HG03469 (cell line): ENCODE results near the gene ARMCX1.
"Not testable (repeated sequence)": the region's sequence is repeated elsewhere in the genome, so short reads cannot be mapped to it uniquely, and the experiment has no call there.

Experiments used
- ATAC-seq: cut with Tn5 transposase; IDR thresholded peaks from one replicate; pipeline ENCODE4 v1.9.1; 2021; ENCODE audit warnings: mild to moderate bottlenecking, moderate library complexity, moderate number of reproducible peaks; ENCODE audit not compliant: unreplicated experiment

Gene ARMCX1

GRCh38 chrX:101550362-101550750, at the start of gene ARMCX1:
Gene ARMCX1, plus strand, starts transcription at chrX:101550547. Its CDS starts 2,384 bp downstream, at chrX:101552931.
- ATAC-seq, result no peak

DNA sequence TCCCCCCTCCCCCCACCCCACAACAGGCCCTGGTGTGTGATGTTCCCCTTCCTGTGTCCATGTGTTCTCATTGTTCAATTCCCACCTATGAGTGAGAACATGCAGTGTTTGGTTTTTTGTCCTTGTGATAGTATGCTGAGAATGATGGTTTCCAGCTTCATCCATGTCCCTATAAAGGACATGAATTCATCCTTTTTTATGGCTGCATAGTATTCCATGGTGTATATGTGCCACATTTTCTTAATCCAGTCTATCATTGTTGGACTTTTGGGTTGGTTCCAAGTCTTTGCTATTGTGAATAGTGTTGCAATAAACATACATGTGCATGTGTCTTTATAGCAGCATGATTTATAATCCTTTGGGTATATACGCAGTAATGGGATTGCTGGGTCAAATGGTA, 47.4 kb upstream of the ARMCX1 start:
- not testable (repeated sequence) for ATAC-seq

GRCh38 chrX:101507372-101507771, 43.0 kb upstream of the ARMCX1 start:
- ATAC-seq, result no peak

- no peak for ATAC-seq
Measured at GRCh38 chrX:101507986-101508385, 42.4 kb upstream of the ARMCX1 start.

- no peak for ATAC-seq
Measured at GRCh38 chrX:101530944-101531343, 19.4 kb upstream of the ARMCX1 start.

DNA sequence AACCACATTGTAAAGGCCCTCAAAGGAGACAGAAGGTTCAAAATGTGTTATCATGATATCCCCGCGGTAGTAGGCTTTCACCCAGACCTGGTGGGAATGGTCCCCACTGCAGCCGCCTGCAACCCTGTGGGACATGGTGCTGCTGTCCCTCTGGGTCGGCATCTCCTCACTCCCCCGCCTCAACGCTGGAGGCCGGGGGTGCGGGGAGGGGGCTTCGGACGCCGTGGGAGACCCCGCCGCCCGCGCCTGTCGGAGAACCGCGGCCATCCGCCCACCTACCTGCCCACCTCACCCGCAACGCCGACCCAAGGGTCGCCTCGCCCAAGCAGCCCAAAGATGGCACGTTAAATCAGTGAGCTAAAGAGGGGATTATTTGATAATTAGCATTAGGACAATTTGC, 11.2 kb upstream of the ARMCX1 start:
- no peak for ATAC-seq

- ATAC-seq, result no peak
Measured at GRCh38 chrX:101550751-101551379, 518 bp downstream of the ARMCX1 start.

DNA sequence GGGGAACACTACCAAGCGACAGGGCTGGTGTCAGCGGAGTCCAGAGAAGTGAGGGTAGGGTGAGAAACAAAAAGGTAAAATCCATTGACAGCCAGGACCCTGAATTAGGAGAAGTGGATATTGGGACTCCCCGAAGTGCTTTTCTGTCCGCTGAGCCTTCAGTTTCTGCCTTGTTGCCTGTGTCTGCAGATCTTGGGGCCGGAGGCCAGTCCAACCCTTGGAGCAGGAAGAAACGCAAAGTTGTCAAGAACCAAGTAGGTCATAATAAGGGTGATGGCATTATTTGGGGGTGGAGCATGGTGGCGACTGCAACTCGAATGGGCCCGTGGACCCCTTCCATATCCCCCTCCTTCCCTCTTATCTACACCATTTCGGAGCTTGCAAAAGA, 1.0 kb downstream of the ARMCX1 start:
- no peak for ATAC-seq

GRCh38 chrX:101552714-101553113, 2.4 kb downstream of the ARMCX1 start:
- no peak for ATAC-seq

- ATAC-seq, result no peak
Measured at GRCh38 chrX:101564651-101565050, 14.3 kb downstream of the ARMCX1 start.

- peak; percentile 97 for ATAC-seq
Measured at GRCh38 chrX:101595739-101596419, 45.5 kb downstream of the ARMCX1 start.

DNA sequence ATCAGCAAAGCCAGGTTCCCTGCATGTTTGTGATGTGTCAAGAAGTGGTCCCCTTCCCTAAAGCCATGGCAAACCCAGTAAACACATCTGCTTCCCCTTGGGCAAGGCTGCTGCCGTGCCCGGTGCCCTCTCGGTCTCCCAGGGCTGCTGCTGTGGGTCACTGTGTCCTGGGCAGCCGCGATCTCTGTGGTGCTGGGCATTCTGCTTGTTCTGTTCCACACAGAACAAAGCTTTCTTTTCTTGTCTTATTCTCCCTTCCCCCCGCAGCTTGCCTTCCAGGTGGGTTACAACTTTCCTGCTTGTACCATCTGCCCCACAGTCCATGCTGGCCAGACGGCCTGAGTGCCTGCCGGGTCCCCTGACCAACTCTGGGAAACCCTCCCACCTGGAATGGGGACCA, 49.2 kb downstream of the ARMCX1 start:
- ATAC-seq, result not testable (repeated sequence)

GRCh38 chrX:101602077-101602476, 51.7 kb downstream of the ARMCX1 start:
- ATAC-seq, result no peak
